ENCODE measurements around the gene MEX3D.

- TF ChIP-seq CTCF (IDR thresholded peaks at IDR 0.05) = no peak
- no peak for TF ChIP-seq POLR2AphosphoS5 (IDR thresholded peaks at IDR 0.05; ENCODE audit: insufficient read depth in 1 of 2, low read depth in 1 of 2)
These were observed 40.4 kb upstream of the MEX3D start for GRCh38 chr19:1608359-1609102.

Measured in vagina (tissue), 2 donors.